Panc1 (cell line): ENCODE data around the gene LMO3.

Experiments used
- CTCF ChIP-seq: fragments of 450-650 bp; IDR thresholded peaks from 2 replicates; pipeline ENCODE4 v1.5.1; 2017; ENCODE audit warnings: mild to moderate bottlenecking
- POLR2AphosphoS5 ChIP-seq: IDR thresholded peaks from 2 replicates; pipeline ENCODE4 v1.6.1; 2012; ENCODE audit warnings: mild to moderate bottlenecking, low read depth, low read length, moderate library complexity
- REST ChIP-seq, 2 experiments: IDR thresholded peaks; 2 replicates each; pipeline ENCODE4 v1.6.1; 2011 to 2012; ENCODE audit warnings: low read depth in 2 of 2, control low read depth in 1 of 2, low read length in 1 of 2, mild to moderate bottlenecking in 1 of 2, moderate library complexity in 1 of 2; ENCODE audit not compliant: insufficient read depth in 1 of 2
- SIN3A ChIP-seq: IDR thresholded peaks from 2 replicates; pipeline ENCODE4 v1.6.1; 2012; ENCODE audit warnings: low read depth, mild to moderate bottlenecking, low read length, moderate library complexity, borderline replicate concordance; ENCODE audit not compliant: insufficient read depth
- TCF7L2 ChIP-seq: IDR thresholded peaks from 2 replicates; pipeline ENCODE4 v1.6.1; 2011; ENCODE audit warnings: mild to moderate bottlenecking, low read depth, low read length, inconsistent platforms

- TF ChIP-seq REST (IDR thresholded peaks at IDR 0.05; ENCODE audit: insufficient read depth in 1 of 2, low read depth in 2 of 2, low read length in 1 of 2) (no peak), CTCF (no peak), POLR2AphosphoS5 (no peak), SIN3A (no peak), TCF7L2 (no peak)
Measured at GRCh38 chr12:16619537-16619936, 13.6 kb upstream of the LMO3 start.
